ENCODE measurements around the gene NPHP4. TPM values are rescaled to one million over a fixed set of nuclear protein-coding genes. Genes with fewer than 3 reads are reported as not detected.

NPHP4 gene
- total and polyA plus RNA-seq, 12 donors = 2.7 to 13.2 (median 7.3) TPM

DNA sequence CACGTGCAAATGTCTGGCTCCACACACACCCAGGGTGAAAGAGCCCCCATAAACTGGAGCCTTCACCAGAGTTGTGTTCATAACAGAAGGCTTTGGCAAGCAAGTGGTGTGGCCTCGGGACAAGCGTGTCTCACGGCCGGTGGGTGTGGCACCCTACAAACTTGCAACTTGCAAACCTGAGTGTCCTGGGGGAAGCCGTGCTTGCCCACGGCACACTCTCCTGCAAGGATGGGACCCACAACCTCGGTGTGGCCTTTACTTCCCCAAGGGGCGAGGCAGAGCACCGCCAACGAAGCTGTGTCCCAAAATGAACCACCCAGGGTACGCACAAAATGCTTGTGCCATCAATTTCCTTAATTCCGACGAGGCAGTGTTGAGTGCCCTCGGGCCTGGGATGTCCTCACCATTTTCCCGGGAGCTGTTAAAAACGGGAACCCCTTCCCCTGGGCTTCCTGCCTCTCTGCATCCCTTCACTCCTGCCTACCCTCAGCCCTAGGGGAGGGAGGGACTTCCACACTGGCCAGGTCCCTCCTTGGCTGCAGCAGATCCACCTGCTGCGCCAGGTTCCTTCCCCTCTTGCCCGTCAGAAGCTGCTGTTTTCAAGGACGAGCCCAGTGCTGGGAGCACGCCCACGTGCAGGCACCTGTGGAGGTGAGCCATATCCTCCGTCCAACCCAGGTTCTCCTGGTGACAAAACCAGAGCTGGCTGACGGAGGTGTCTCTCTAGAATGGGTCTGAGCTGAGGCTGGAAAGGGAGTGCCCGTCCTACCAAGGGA lies 111.4 kb downstream of the NPHP4 start:
- Histone ChIP-seq H3K4me1 (replicated peaks in 1 of 2) (no peaks in the 10 kb centered on the region), H3K9me3 (replicated peaks in 1 of 3) (no peaks in the 10 kb centered on the region), H3K27me3 (no peaks in the 10 kb centered on the region), H3K4me3 (no peak overlapping the region), H3K27ac (no peak overlapping the region), H3K36me3 (replicated peaks in 1 of 2) (no peaks in the 10 kb centered on the region)
- no peak for DNase-seq
- intact Hi-C loops (cut with DNase I) = no loop called here
- WGBS, 4 donors = 92 to 97% (median 97%) methylated on average over 15 to 25 of the region's 25 CpGs
- no peak for TF ChIP-seq POLR2A (IDR thresholded peaks at IDR 0.05)
- TF ChIP-seq CTCF (IDR thresholded peaks at IDR 0.05) = no peak

GRCh38 chr1:5879421-5879820 lies 112.8 kb downstream of the NPHP4 start:
- H3K36me3 ChIP-seq (replicated peaks in 1 of 2) = peaks cover 0 to 5% of the 10 kb centered on the region in 2 donors
- WGBS, 4 donors = 70 to 100% (median 87%) methylated on average over 3 to 7 of the region's 7 CpGs
- no peak overlapping the region for H3K4me3 ChIP-seq
- no peaks in the 10 kb centered on the region for H3K9me3 ChIP-seq (replicated peaks in 1 of 3)
- no peaks in the 10 kb centered on the region for H3K4me1 ChIP-seq (replicated peaks in 1 of 2)
- DNase-seq = no peak
- no peaks in the 10 kb centered on the region for H3K27me3 ChIP-seq
- intact Hi-C loops (cut with DNase I) = no loop called here
- no peak for TF ChIP-seq POLR2A (IDR thresholded peaks at IDR 0.05)
- no peak for TF ChIP-seq CTCF (IDR thresholded peaks at IDR 0.05)
- H3K27ac ChIP-seq = no peak overlapping the region

DNA sequence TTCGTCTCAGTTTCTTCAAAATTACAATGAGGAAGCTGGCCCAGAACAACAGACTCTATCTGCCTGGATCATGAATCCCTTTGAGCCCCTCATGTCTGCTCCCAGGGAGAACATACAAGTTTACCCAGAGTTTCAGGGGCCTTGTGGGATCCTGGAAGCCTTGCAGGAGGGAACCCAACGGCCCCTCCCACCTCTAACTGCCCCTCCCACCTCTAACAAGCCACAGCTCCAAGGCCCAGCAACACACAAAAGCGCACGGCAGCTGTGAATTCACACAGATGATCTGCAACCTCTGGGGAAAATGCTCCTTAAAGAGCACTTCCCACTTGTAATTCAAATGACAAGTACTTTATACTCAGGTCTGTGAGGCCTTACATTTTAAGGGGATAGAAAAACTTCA lies 113.3 kb downstream of the NPHP4 start:
- no peaks in the 10 kb centered on the region for H3K4me1 ChIP-seq (replicated peaks in 1 of 2)
- 79 to 100% (median 87%) methylated on average over 3 to 4 of the region's 4 CpGs for WGBS, 4 donors
- no peaks in the 10 kb centered on the region for H3K9me3 ChIP-seq (replicated peaks in 1 of 3)
- TF ChIP-seq CTCF (IDR thresholded peaks at IDR 0.05) = no peak
- no peak for TF ChIP-seq POLR2A (IDR thresholded peaks at IDR 0.05)
- H3K4me3 ChIP-seq = no peak overlapping the region
- H3K36me3 ChIP-seq (replicated peaks in 1 of 2) = peaks cover 0 to 9% of the 10 kb centered on the region in 2 donors
- intact Hi-C loops (cut with DNase I) = no loop called here
- no peak for DNase-seq
- H3K27ac ChIP-seq = no peak overlapping the region
- no peaks in the 10 kb centered on the region for H3K27me3 ChIP-seq

GRCh38 chr1:5877683-5878530 lies 114.3 kb downstream of the NPHP4 start:
- intact Hi-C loops (cut with DNase I) = no loop called here
- Histone ChIP-seq H3K4me1 (replicated peaks in 1 of 2) (no peaks in the 10 kb centered on the region), H3K27ac (no peak overlapping the region), H3K9me3 (replicated peaks in 1 of 3) (no peaks in the 10 kb centered on the region), H3K36me3 (replicated peaks in 1 of 2) (peaks cover 0 to 9% of the 10 kb centered on the region in 2 donors), H3K4me3 (no peak overlapping the region), H3K27me3 (no peaks in the 10 kb centered on the region)
- WGBS, 4 donors = 93 to 97% (median 97%) methylated on average over 12 to 20 of the region's 20 CpGs
- DNase-seq = no peak
- TF ChIP-seq CTCF (IDR thresholded peaks at IDR 0.05) (no peak), POLR2A (IDR thresholded peaks at IDR 0.05) (no peak)
